NCI-H226 (cell line): ENCODE measurements around the gene GNMT.
"Not testable (repeated sequence)": the region's sequence is repeated elsewhere in the genome, so short reads cannot be mapped to it uniquely, and the experiment has no call there.

Experiments
- DNase-seq: peaks from one replicate; pipeline ENCODE4 v3.0.0-alpha.2; 2015

Gene GNMT

GRCh38 chr6:42942444-42942843, 18.1 kb upstream of the GNMT start:
- no peak for DNase-seq

DNA sequence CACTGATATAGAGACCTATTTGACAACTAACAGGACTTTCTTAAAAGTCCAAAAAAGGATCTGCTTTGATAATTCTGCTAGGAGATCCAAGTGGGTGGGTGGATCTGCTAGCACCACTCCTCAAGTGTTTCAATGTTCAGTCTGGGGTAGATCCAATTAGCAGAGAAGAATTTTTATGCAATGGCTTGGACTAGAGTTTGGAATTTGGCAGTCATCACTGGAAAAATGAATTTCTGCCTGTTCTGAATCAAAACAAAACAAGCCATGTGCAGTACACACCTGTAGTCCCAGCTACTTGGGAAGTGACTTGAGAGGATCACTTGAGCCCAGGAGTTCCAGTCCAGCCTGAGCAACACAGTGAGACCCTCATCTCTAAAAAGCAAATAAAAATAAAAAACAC, 12.6 kb upstream of the GNMT start:
- DNase-seq, result no peak

GRCh38 chr6:42952389-42952788, 8.2 kb upstream of the GNMT start:
- no peak for DNase-seq

DNA sequence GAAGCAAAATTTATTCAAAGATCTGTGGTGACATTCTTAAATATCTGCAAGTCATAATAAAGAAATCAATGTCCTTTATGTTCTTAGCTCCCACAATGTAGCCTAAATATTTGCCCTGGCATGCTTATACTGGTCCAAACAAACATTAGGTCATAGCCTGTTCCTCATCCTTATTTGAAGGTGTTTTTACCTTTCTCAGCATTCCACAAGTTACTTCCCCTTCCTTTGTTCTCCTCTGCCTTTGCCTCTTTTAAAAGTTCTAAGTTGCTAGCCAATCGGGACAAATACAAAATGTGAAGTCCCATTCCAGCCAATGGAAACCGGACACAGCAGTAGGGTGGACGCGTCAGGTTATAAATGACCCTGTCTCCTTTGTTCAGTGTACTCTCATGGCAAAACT, 6.1 kb upstream of the GNMT start:
- DNase-seq, result not testable (repeated sequence)

DNA sequence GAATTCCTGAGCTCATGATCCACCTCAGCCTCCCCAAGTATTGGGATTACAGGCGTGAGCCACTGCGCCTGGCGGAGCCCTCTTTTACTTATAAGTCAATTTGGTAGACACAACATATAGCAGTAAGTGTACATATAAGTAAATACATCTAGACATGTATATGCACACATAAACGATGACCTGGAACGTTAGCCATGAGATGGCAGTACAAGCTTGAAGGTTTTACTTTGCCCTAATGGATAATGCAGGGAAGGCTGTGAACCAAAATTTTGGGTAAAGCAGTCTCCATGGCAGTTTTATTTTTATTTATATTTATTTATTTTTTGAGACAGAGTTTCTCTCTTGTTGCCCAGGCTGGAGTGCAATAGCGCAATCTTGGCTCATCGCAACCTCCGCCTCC, 2.4 kb upstream of the GNMT start:
- DNase-seq, result no peak

DNA sequence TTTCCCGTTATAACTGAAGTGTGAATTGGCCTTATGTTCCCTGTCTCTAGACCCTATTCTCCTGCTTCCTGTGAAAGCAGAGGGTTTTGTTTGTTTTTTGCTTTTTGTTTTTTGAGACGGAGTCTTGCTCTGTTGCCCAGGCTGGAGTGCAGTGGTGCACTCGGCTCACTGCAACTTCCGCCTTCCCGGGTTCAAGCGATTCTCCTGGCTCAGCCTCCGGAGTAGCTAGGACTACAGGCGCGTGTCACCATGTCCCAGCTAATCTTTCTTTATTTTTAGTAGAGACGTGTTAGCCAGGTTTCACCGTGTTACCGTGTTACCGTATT, 674 bp upstream of the GNMT start:
- DNase-seq, result no peak

DNA sequence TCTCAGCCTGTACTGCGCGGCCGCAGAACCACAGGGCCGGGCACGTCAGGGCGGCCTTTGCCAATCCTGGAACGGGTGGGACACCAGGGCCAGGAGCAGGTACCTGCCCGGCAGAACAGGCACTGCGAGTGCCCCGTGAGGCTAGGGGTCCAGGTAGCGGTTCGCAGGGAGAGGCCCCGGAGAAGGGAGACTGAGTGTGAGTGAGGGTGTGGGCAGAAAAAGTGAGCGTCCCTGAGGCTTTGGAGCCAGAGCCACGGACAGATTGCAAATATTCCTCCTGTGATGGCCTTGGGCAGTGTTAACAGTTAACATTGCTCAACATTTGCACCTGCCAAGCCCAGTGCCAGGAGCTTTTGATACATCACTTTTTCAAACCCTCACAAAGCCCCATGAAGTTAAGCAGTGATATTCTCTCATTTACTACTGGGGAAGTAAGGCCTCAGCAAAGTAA, 491 bp downstream of the GNMT start:
- peak; percentile 2 for DNase-seq

GRCh38 chr6:42962096-42962495, 1.5 kb downstream of the GNMT start:
- DNase-seq, result no peak

GRCh38 chr6:42962502-42963178, 2.1 kb downstream of the GNMT start:
- DNase-seq, result no peak

GRCh38 chr6:42963179-42963854, 2.8 kb downstream of the GNMT start:
- DNase-seq, result no peak

DNA sequence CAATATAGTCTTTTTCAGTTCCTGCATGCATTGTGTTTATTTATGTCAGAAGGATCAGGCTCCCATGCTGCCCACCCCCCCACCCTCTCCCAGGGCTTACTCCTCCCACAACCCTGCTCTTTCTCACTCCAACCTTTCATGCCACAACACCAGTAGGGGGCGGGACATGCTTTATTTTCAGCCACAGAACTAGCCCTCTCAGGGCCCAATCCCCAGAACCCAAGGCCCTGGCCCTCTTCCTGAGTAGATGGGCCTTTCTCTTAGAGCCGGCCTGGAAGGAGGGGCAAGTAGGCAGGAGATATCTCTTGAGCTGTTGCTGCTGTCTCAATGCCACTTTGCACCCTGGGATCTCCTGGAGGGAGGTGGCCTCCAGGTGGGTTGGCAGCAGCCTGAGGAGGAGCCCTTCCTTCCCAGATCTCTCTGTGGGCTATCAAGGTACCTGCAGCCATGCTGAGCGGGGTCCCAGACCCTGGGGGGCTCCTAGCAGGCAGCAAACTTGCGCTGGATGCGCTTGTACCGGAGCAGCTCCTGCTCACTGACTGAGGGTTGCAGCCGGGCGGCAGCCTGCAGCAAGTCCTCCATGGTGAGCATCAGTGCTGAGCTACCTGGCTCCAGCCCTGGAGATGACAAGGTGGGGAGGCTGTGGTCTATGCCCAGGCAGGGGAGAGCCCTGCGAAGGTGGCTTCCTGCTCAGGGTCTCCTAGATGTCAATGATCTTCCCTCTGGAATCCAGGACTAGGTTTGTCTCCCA, 3.5 kb downstream of the GNMT start:
- peak; percentile 53 for DNase-seq

GRCh38 chr6:42966571-42966970, 6.0 kb downstream of the GNMT start:
- DNase-seq, result no peak

DNA sequence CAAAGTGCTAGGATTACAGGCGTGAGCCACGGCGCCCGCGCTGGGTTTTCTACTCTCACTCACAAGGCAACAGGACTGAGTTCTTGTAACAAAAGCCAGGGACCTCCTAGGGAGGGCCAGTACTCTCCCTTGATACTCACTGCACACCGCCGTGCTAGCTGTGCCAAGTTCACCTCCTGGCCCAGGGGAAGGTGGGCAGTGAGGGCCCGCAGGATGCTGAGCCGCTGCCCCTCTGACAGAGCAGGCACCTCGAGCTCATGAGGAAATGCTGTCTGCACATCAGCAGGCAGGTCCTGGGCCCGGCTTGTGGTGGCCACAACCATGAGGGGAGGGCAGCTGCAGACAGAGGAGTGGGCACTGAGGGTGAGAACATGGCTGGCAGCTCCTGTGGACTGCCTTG, 6.7 kb downstream of the GNMT start:
- DNase-seq, result no peak

GRCh38 chr6:42968126-42968701, 7.7 kb downstream of the GNMT start:
- no peak for DNase-seq

GRCh38 chr6:42968783-42969182, 8.2 kb downstream of the GNMT start:
- no peak for DNase-seq

DNA sequence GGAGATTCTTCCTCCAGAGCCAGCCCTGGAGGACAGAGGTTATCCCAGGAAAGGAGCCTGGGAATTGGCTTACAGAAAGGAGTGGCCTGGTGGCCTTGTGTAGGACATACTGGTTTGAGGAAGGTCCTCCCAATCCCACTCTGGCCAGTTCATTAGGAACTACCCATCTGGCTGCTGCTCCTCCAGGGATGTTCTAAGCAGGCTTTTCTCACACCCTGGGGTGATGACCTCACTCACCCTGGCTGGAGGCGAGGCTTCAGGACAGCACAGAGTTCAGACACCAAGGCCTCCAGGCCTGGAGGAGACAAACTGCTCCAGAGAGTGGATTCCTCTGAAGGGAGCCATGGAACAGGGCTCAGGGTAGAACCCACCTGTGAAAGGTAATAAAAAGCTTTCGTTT, 8.9 kb downstream of the GNMT start:
- DNase-seq, result no peak

GRCh38 chr6:42969934-42970333, 9.4 kb downstream of the GNMT start:
- DNase-seq, result no peak

DNA sequence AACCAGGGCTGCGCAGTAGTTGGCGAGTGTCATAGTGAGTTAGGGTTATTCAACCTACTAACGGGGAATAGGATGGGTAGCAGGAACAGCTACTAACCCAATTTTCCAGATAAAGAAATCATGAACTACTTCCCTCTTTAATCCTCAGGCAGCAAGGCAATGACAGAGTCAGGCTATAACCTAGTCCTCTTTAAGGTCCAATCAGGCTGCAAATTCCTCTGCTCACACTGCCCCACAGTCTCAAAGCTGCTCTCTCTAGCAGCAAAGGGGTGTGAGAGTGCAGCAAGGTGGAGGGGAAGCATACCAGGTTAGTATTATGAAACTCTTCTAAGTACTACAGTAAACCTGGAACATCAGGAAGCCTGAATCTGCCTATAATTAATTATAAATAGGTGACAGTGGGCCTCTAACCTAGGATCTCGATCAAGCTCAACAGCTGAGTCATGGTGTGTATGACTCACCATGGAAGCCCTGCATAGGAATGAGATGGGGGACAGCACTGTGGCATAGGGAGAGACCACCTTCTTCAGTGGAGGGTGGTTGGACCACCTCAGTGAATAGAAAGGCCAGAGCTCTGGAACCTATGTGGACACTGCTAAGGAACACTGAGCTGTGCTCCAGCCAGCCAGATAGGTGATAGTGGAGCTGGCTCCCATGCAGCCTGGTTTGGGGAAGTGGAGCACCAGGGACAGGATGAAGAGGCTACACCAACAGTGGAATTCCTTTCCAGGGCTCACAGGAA, 10.5 kb downstream of the GNMT start:
- DNase-seq, result peak; percentile 11

GRCh38 chr6:42971746-42972327, 11.3 kb downstream of the GNMT start:
- no peak for DNase-seq

GRCh38 chr6:42973926-42974325, 13.4 kb downstream of the GNMT start:
- no peak for DNase-seq

DNA sequence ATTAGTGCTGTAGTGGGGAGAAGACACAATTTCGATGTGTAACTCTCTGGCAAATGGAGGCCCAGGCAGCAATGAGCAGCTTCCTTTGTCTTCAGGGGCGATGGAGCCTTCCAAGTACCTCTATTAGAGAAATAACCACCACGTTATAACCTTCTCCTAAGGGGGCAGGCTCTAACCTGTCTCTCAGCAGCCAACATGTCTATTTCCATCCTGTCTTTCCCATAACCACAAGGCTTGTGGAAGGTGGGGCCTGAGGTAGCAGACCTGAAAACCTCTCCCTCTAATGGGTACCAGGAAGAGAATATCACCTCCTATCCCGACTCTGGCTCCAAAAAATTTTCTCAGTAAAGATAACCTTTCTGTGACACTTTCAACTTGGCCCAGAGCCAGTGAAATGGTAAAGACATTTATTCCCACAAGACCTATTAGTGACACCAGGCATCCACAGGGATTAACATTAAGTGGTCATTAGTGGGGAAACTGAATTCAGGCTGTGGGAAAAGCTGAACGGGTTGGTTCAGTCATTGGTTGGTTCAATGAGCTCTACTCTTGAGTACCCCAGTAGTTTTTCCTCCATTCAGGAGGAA, 14.5 kb downstream of the GNMT start:
- no peak for DNase-seq

DNA sequence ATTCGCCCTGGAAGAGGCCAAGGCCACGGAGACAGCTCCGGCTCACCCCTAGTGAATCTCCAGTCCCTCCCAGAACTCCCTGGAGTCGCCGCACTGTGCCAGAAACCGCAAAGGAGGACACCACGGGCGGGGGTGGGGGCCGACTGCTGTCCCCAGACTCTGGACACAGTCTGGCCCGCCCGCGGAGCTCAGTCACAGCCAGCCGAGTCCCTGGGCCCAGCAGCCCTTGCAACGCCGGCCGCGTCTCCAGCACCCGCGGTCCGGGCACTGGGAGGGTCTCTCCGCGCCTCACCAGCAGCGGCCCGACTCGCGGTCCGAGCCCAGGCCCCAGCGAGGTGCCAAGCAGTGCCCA, 17.9 kb downstream of the GNMT start:
- DNase-seq, result no peak
